Large intestine (tissue), 3 donors: ENCODE data around the gene ZNF334. TPM values are rescaled to one million over a fixed set of nuclear protein-coding genes. Genes with fewer than 3 reads are reported as not detected.

Experiments used
- DNase-seq, 2 donors: peaks; one replicate each; pipeline versions ENCODE4 v3.0.0 to v3.0.0-alpha.2; 2013
- H3K27ac ChIP-seq: one replicate; pipeline ENCODE4 v1.5.1; 2013; ENCODE audit warnings: low read length
- H3K27me3 ChIP-seq: 2 replicates; pipeline ENCODE4 v1.6.1; 2013; ENCODE audit warnings: low read length; ENCODE audit not compliant: control insufficient read depth, insufficient read depth
- H3K36me3 ChIP-seq: 2 replicates; pipeline ENCODE4 v1.6.1; 2013; ENCODE audit warnings: low read length; ENCODE audit not compliant: control insufficient read depth, insufficient read depth
- H3K4me1 ChIP-seq: one replicate; pipeline ENCODE4 v1.6.1; 2013; ENCODE audit warnings: low read length; ENCODE audit not compliant: control insufficient read depth, insufficient read depth
- H3K4me3 ChIP-seq: one replicate; pipeline ENCODE4 v1.5.1; 2013; ENCODE audit warnings: low read length
- H3K9me3 ChIP-seq: one replicate; pipeline ENCODE4 v1.6.1; 2013; ENCODE audit warnings: mild to moderate bottlenecking, low read depth, low read length, moderate library complexity; ENCODE audit not compliant: control insufficient read depth
- WGBS: methylation state at CpG from one replicate; pipeline ENCODE4 v1.1.5; 2013; ENCODE audit warnings: low lambda C conversion rate; ENCODE audit not compliant: insufficient coverage; 5-methylcytosine and 5-hydroxymethylcytosine counted together
- polyA plus RNA-seq: library from polyadenylated mRNA; unstranded; fragments of 120-200 nt; gene quantifications from one replicate; pipeline ENCODE4 v1.2.1, GENCODE V29; 2013

Gene ZNF334
- polyA plus RNA-seq, 1 donor: 29.6 TPM

- Histone ChIP-seq H3K4me1 (peaks cover 3% of the 10 kb centered on the region), H3K9me3 (no peaks in the 10 kb centered on the region), H3K27me3 (peaks cover 8% of the 10 kb centered on the region), H3K27ac (no peak overlapping the region), H3K36me3 (no peaks in the 10 kb centered on the region), H3K4me3 (no peak overlapping the region)
- DNase-seq: no peak
- WGBS: no CpG with 5 or more reads among the region's 9 CpGs
These were observed 32.4 kb upstream of the ZNF334 start for GRCh38 chr20:46545827-46546138.

GRCh38 chr20:46545077-46545826 lies 31.9 kb upstream of the ZNF334 start:
- H3K36me3 ChIP-seq: no peaks in the 10 kb centered on the region
- H3K4me3 ChIP-seq: no peak overlapping the region
- no peak for DNase-seq
- H3K9me3 ChIP-seq: no peaks in the 10 kb centered on the region
- H3K4me1 ChIP-seq: peaks cover 3% of the 10 kb centered on the region
- H3K27me3 ChIP-seq: peaks cover 8% of the 10 kb centered on the region
- 82% methylated on average over 2 of the region's 14 CpGs for WGBS
- H3K27ac ChIP-seq: no peak overlapping the region

- no peak overlapping the region for H3K27ac ChIP-seq
These were observed 31.2 kb upstream of the ZNF334 start for GRCh38 chr20:46544576-46544975.

GRCh38 chr20:46543959-46544358 lies 30.6 kb upstream of the ZNF334 start:
- DNase-seq: no peak
- H3K27me3 ChIP-seq: peaks cover 8% of the 10 kb centered on the region
- WGBS: no CpG with 5 or more reads among the region's 1 CpG
- no peak overlapping the region for H3K27ac ChIP-seq
- no peak overlapping the region for H3K4me3 ChIP-seq
- no peaks in the 10 kb centered on the region for H3K9me3 ChIP-seq
- no peaks in the 10 kb centered on the region for H3K36me3 ChIP-seq
- H3K4me1 ChIP-seq: peaks cover 3% of the 10 kb centered on the region

More at GRCh38 chr20:46544576-46544975, 31.2 kb upstream of the ZNF334 start:
- no peaks in the 10 kb centered on the region for H3K36me3 ChIP-seq
- peaks cover 3% of the 10 kb centered on the region for H3K4me1 ChIP-seq
- H3K4me3 ChIP-seq: no peak overlapping the region
- 92% methylated on average over 2 of the region's 3 CpGs for WGBS
- DNase-seq: no peak
- no peaks in the 10 kb centered on the region for H3K9me3 ChIP-seq
- peaks cover 8% of the 10 kb centered on the region for H3K27me3 ChIP-seq

GRCh38 chr20:46543033-46543432 lies 29.7 kb upstream of the ZNF334 start:
- Histone ChIP-seq H3K9me3 (no peaks in the 10 kb centered on the region), H3K36me3 (no peaks in the 10 kb centered on the region), H3K4me3 (no peak overlapping the region), H3K4me1 (peaks cover 3% of the 10 kb centered on the region), H3K27me3 (peaks cover 8% of the 10 kb centered on the region), H3K27ac (no peak overlapping the region)
- no peak for DNase-seq
- 79% methylated on average over 3 of the region's 4 CpGs for WGBS

- no peak overlapping the region for H3K4me3 ChIP-seq
- H3K9me3 ChIP-seq: no peaks in the 10 kb centered on the region
- no peak overlapping the region for H3K27ac ChIP-seq
- H3K27me3 ChIP-seq: peaks cover 3% of the 10 kb centered on the region
- H3K36me3 ChIP-seq: no peaks in the 10 kb centered on the region
- whole genome bisulfite sequencing: 83% methylated on average over 1 of the region's 36 CpGs
- DNase-seq: no peak
- H3K4me1 ChIP-seq: peaks cover 3% of the 10 kb centered on the region
These were observed 28.0 kb upstream of the ZNF334 start for GRCh38 chr20:46541229-46541935.

GRCh38 chr20:46539113-46539512 lies 25.8 kb upstream of the ZNF334 start:
- Histone ChIP-seq H3K36me3 (no peaks in the 10 kb centered on the region), H3K9me3 (no peaks in the 10 kb centered on the region), H3K27me3 (peaks cover 3% of the 10 kb centered on the region), H3K27ac (no peak overlapping the region), H3K4me3 (no peak overlapping the region), H3K4me1 (peaks cover 3% of the 10 kb centered on the region)
- no peak for DNase-seq
- WGBS: no CpG with 5 or more reads among the region's 2 CpGs

GRCh38 chr20:46530640-46531039 lies 17.3 kb upstream of the ZNF334 start:
- Histone ChIP-seq H3K36me3 (no peaks in the 10 kb centered on the region), H3K27ac (no peak overlapping the region), H3K27me3 (no peaks in the 10 kb centered on the region), H3K4me1 (no peaks in the 10 kb centered on the region), H3K9me3 (no peaks in the 10 kb centered on the region), H3K4me3 (no peak overlapping the region)
- DNase-seq: no peak
- WGBS: no CpG with 5 or more reads among the region's 4 CpGs

- WGBS: no CpG with 5 or more reads among the region's 2 CpGs
- Histone ChIP-seq H3K9me3 (no peaks in the 10 kb centered on the region), H3K4me1 (peaks cover 11% of the 10 kb centered on the region), H3K36me3 (no peaks in the 10 kb centered on the region), H3K27me3 (no peaks in the 10 kb centered on the region), H3K4me3 (no peak overlapping the region), H3K27ac (peak overlapping the region; percentile 34)
- no peak for DNase-seq
These were observed 10.5 kb upstream of the ZNF334 start for GRCh38 chr20:46523696-46524328.

- no peaks in the 10 kb centered on the region for H3K9me3 ChIP-seq
- no peaks in the 10 kb centered on the region for H3K36me3 ChIP-seq
- 65% methylated on average over 2 of the region's 5 CpGs for WGBS
- H3K4me1 ChIP-seq: peaks cover 11% of the 10 kb centered on the region
- H3K4me3 ChIP-seq: no peak overlapping the region
- no peaks in the 10 kb centered on the region for H3K27me3 ChIP-seq
- H3K27ac ChIP-seq: peak overlapping the region; percentile 34
- peak; percentile 85 to 94 for DNase-seq
These were observed 9.7 kb upstream of the ZNF334 start for GRCh38 chr20:46523108-46523507.
